ENCODE measurements around the gene MRPL39.

MRPL39 gene

DNA sequence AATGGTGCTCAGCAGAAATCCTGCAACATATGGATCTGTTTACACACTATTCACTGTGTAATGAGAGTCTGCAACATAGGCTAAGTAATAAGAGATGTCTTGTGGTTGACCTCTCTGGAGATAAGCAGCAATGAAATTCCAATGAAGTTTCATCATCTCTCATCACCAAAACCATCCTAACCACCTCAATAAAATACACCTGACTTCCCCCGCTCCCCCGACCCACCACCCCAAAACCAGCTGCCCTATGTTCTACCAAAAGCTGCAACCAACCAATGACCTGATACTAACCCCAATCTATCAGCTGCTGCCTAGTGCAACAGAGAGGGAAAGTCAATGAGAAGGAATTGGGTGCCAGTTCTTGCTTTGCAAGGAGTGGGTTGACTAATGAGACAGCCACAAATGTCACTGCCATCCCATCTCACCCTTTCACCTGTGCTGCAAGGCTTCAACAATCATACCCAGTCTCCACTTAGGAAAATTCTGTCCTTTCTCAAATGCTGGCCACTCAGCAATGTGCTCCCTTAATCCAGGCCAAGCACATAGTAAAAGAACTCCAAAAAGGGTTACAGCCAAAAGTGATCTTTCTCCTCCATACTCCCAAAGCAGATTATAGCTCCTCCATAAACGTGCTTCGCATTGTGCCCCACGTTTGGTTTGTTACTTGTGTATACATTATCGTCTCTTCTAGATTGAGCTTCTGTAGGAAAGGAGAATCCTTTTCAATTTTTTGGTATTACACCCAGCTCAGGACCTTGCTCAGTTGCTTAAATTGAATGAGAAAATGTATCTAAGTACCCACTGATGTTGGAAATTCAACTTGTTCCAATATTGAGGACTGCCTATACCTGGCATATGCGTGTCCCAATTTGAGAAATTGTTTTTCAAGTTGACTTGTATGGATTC is 29.0 kb downstream of the MRPL39 start:
- TF ChIP-seq TEAD4 (IDR thresholded peaks at IDR 0.05) (no peak), ZBTB7A (IDR thresholded peaks at IDR 0.05; ENCODE audit: low read depth) (no peak), CEBPB (IDR thresholded peaks at IDR 0.05) (no peak), EGR1 (IDR thresholded peaks at IDR 0.05) (no peak), FOXM1 (IDR thresholded peaks at IDR 0.05; ENCODE audit: borderline replicate concordance, low read depth) (no peak), TCF12 (IDR thresholded peaks at IDR 0.05; ENCODE audit: low read depth) (no peak), EP300 (IDR thresholded peaks at IDR 0.05; ENCODE audit: borderline replicate concordance) (no peak), TAF1 (IDR thresholded peaks at IDR 0.05; ENCODE audit: low read depth) (no peak), NFIC (IDR thresholded peaks at IDR 0.05) (no peak), RAD21 (IDR thresholded peaks at IDR 0.05; ENCODE audit: low read depth) (no peak), CREB1 (IDR thresholded peaks at IDR 0.05; ENCODE audit: low read depth) (no peak), YY1 (IDR thresholded peaks at IDR 0.05; ENCODE audit: low read depth) (no peak)
- TF ChIP-seq, protein P1, sequence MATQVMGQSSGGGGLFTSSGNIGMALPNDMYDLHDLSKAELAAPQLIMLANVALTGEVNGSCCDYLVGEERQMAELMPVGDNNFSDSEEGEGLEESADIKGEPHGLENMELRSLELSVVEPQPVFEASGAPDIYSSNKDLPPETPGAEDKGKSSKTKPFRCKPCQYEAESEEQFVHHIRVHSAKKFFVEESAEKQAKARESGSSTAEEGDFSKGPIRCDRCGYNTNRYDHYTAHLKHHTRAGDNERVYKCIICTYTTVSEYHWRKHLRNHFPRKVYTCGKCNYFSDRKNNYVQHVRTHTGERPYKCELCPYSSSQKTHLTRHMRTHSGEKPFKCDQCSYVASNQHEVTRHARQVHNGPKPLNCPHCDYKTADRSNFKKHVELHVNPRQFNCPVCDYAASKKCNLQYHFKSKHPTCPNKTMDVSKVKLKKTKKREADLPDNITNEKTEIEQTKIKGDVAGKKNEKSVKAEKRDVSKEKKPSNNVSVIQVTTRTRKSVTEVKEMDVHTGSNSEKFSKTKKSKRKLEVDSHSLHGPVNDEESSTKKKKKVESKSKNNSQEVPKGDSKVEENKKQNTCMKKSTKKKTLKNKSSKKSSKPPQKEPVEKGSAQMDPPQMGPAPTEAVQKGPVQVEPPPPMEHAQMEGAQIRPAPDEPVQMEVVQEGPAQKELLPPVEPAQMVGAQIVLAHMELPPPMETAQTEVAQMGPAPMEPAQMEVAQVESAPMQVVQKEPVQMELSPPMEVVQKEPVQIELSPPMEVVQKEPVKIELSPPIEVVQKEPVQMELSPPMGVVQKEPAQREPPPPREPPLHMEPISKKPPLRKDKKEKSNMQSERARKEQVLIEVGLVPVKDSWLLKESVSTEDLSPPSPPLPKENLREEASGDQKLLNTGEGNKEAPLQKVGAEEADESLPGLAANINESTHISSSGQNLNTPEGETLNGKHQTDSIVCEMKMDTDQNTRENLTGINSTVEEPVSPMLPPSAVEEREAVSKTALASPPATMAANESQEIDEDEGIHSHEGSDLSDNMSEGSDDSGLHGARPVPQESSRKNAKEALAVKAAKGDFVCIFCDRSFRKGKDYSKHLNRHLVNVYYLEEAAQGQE (IDR thresholded peaks at IDR 0.05; ENCODE audit: low read depth): no peak
- TF ChIP-seq, protein P2, sequence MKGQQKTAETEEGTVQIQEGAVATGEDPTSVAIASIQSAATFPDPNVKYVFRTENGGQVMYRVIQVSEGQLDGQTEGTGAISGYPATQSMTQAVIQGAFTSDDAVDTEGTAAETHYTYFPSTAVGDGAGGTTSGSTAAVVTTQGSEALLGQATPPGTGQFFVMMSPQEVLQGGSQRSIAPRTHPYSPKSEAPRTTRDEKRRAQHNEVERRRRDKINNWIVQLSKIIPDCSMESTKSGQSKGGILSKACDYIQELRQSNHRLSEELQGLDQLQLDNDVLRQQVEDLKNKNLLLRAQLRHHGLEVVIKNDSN (IDR thresholded peaks at IDR 0.05): no peak
- TF ChIP-seq, protein P3, sequence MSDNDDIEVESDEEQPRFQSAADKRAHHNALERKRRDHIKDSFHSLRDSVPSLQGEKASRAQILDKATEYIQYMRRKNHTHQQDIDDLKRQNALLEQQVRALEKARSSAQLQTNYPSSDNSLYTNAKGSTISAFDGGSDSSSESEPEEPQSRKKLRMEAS (IDR thresholded peaks at IDR 0.05): no peak

DNA sequence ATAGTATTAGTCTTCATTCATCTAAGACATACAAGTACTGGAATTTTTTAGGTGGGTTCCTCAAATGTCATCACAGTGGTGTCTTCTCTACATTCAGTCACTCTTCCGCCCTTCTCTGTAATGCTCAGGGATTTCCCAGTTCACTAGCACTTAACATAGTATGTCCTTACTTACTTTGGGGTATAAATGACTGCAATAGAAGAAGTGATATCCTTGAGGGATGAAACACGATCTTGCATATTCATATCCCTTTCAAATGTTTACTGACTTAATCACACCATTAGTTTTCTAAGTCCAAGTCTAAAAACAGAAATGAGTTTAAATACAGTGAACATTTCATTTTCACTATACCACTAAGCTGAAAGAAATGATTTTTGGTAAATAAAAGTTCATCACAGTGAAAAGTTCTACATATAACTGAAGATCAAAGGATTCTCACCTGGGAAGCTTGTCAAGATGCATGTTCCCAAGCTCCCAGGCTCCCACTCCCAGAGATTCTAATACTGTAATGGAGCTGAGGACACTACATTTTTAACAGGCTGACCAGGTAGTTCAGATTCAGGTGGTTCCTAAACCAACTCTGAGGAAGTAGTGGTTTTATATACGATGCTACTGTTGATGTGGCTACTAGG is 29.7 kb downstream of the MRPL39 start:
- TF ChIP-seq, protein P3 (IDR thresholded peaks at IDR 0.05): no peak
- TF ChIP-seq TEAD4 (IDR thresholded peaks at IDR 0.05) (no peak), FOXM1 (IDR thresholded peaks at IDR 0.05; ENCODE audit: borderline replicate concordance, low read depth) (no peak), EP300 (IDR thresholded peaks at IDR 0.05; ENCODE audit: borderline replicate concordance) (no peak), EGR1 (IDR thresholded peaks at IDR 0.05) (no peak)
- TF ChIP-seq, protein P2 (IDR thresholded peaks at IDR 0.05): no peak

DNA sequence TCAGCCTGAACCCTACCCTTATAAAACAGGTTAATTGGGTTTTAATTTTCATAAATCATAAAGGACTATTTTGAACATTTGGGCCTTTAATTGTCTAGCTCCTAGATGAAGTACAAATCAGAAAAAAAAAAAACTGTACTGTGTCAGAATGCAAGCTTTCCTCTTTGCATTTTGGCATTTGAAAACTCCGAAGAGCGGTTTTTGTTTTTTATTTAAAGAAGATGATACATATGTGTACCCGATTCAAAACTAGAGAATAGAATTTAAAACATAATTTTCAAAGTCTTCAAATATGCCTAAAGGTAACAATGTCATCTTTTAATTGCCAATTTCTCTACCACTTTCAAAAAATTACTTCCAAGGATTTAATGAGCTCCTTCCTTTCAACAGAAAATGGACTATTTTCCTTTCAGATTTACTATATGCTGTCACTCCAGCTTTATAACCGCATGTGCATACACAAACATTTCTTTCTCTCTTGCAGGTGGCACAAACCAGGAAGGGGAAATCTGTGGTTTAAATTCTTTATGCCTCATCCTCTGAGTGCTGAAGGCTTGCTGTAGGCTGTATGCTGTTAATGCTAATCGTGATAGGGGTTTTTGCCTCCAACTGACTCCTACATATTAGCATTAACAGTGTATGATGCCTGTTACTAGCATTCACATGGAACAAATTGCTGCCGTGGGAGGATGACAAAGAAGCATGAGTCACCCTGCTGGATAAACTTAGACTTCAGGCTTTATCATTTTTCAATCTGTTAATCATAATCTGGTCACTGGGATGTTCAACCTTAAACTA is 33.7 kb downstream of the MRPL39 start:
- TF ChIP-seq TAF1 (IDR thresholded peaks at IDR 0.05; ENCODE audit: low read depth): no peak
- TF ChIP-seq YY1 (IDR thresholded peaks at IDR 0.05; ENCODE audit: low read depth): no peak
- no peak for TF ChIP-seq RAD21 (IDR thresholded peaks at IDR 0.05; ENCODE audit: low read depth)
- no peak for TF ChIP-seq TEAD4 (IDR thresholded peaks at IDR 0.05)

DNA sequence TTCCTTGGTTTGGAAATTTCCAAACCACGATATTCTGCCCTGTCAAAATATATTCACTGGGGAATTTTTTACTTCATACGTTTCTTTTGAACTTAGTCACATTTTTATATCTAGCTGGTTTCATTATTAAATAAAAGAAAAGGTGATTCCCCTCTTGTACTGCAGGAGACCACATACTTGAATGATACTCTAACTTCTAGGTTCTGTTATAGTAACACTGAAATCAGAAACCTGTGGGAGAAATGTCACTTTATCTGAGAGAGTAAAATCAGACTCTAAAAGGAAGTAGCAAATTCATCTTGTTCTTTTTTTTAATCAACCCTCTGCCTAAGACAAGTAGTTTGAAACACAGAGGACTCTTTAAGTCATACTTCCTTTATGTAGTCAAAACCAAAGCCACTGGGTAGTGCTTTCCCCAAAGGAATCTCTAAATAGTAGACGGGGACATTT is 34.4 kb downstream of the MRPL39 start:
- no peak for TF ChIP-seq TEAD4 (IDR thresholded peaks at IDR 0.05)
- TF ChIP-seq, protein P1 (IDR thresholded peaks at IDR 0.05; ENCODE audit: low read depth): no peak

DNA sequence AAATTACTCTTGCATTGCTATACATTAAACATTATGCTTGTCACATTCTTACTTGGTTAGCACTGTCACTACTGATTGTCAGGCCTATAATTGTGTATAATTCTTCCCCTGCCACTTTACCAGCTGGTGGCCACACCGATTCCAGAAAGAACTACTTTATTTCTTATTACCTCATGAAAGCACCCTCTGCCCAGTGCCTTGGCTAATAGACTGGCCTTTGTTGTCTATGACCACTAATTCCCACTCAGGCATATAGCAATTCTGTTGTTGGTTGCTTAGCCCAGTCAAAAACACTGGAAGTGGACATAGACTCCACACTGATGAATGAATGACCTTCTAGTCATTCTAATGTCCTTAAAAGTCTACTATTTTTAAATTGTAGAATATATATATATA is 35.6 kb downstream of the MRPL39 start:
- no peak for TF ChIP-seq TEAD4 (IDR thresholded peaks at IDR 0.05)

DNA sequence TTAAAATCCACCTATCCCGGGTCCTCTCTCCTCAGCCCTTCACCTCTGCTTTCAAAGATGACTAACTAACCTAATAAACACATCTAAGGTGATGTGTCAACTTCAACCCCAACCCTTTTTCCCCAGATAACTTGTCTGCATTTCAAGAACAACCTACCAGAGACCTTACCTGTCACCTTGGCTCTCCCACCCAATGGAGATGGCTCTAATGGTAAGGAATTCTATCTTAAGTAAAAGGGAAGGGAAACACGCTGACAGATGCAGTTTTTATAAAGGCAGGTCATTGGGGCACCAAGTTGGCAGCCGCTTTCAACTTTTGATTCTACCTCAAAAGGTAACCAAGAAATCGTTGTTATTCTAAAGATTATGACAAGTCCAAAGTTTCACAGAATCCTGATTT is 37.6 kb downstream of the MRPL39 start:
- TF ChIP-seq TEAD4 (IDR thresholded peaks at IDR 0.05) (no peak), FOXM1 (IDR thresholded peaks at IDR 0.05; ENCODE audit: borderline replicate concordance, low read depth) (no peak), ZBTB7A (IDR thresholded peaks at IDR 0.05; ENCODE audit: low read depth) (no peak)

All from Ishikawa (cell line).